PC-9 (cell line): ENCODE results near the gene HMGB3.

ENCODE experiments used
- CTCF ChIP-seq: fragments of 200-600 bp; sonication (generic); conservative IDR thresholded peaks from 2 replicates; pipeline ENCODE4 v1.6.1; 2017; ENCODE audit warnings: mixed run types, antibody characterized with exemption, mild to moderate bottlenecking, moderate library complexity
- EZH2 ChIP-seq: fragments of 200-600 bp; sonication (generic); IDR thresholded peaks from 2 replicates; pipeline ENCODE4 v1.8.0; 2017; ENCODE audit warnings: antibody characterized with exemption, low read depth

- TF ChIP-seq EZH2 (no peak), CTCF (no peak)
Observed at GRCh38 chrX:151039351-151039750, 56.2 kb downstream of the HMGB3 start.
